GM04503 (cell line): ENCODE results near the gene CCL19.

Experiments
- DNase-seq: peaks from one replicate; pipeline ENCODE4 v3.0.0-alpha.2; 2012; ENCODE audit warnings: low read depth

The CCL19 gene

GRCh38 chr9:34662526-34663302, 28.4 kb downstream of the CCL19 start, which contains the start of gene CCL27:
TSS of gene CCL27 (minus strand) at chr9:34662657. CDS start at chr9:34662633, 24 bp downstream.
- DNase-seq: no peak

GRCh38 chr9:34659592-34660253, 31.4 kb downstream of the CCL19 start:
- DNase-seq: no peak

GRCh38 chr9:34658461-34658860, 32.6 kb downstream of the CCL19 start:
- no peak for DNase-seq

GRCh38 chr9:34656992-34657391, 34.1 kb downstream of the CCL19 start:
- no peak for DNase-seq

GRCh38 chr9:34655394-34655793, 35.7 kb downstream of the CCL19 start:
- no peak for DNase-seq

GRCh38 chr9:34654323-34655051, 36.6 kb downstream of the CCL19 start:
- DNase-seq: no peak

DNA sequence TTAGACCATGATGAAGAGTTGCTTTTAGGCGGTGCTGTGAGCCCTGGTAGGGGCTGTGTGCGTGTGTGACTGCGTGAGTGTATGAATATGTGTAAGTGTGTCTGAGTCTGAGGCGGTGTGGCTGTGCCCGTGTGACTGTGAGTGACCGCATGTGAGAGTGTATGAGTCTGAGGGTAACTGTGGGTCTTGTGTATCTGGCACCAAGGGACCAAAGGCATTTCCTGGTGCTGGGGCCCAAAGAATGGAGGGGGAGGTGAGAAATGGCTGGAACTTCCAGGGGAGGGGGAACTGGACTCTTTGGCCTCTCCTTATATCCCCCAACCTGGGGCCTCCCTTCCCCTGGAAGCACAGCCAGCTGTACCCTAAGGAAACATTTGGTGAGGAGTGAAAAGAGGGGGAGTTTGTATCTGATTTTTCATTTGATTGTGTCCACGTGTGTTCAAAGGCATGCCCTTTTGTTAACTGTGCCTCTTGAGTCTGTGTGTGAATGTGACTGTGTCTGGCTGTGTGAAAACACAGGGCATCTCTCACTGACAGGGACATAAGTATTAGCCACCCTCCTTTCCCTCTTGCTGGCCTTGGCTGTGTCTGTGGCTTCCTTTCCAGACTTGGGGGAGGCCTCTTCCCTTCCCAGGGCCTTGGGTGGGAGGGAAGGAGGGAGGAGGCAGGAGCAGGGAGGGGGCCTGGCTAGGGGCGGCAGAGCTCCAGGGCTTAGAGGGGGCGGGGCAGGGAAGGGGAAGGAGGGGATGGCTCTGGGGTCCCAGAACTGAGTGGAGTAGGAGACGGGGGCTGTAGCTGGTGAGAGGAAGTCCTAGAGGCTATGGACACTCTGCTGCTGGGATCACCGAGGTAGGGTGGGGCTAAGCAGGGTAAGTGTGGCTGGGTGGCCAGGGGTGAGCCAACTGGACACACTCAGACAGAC, 37.7 kb downstream of the CCL19 start:
- DNase-seq: no peak

GRCh38 chr9:34652602-34653000, 38.5 kb downstream of the CCL19 start:
- DNase-seq: no peak

- DNase-seq: peak; percentile 72
These were observed 39.0 kb downstream of the CCL19 start, which contains the start of gene IL11RA for GRCh38 chr9:34651876-34652601. TSS of gene IL11RA (plus strand) at chr9:34652185. CDS start at chr9:34655218, 3,033 bp downstream.

GRCh38 chr9:34651321-34651720, 39.8 kb downstream of the CCL19 start:
- no peak for DNase-seq

- DNase-seq: no peak
These were observed 40.3 kb downstream of the CCL19 start for GRCh38 chr9:34650816-34651215.

GRCh38 chr9:34648673-34649072, 42.4 kb downstream of the CCL19 start:
- no peak for DNase-seq

GRCh38 chr9:34647651-34648050, 43.4 kb downstream of the CCL19 start:
- no peak for DNase-seq

DNA sequence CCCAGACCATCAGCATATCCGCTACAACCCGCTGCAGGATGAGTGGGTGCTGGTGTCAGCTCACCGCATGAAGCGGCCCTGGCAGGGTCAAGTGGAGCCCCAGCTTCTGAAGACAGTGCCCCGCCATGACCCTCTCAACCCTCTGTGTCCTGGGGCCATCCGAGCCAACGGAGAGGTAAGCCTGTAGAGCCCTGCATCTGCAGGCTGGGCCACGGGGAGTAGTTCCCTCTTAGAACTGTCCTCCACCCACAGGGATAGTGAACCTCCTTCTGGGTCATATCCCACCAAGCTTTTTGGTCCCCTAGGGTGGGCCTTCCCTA, 44.0 kb downstream of the CCL19 start:
- no peak for DNase-seq

- DNase-seq: no peak
These were observed 44.6 kb downstream of the CCL19 start, which contains the start of gene GALT for GRCh38 chr9:34646211-34647083. TSS of gene GALT (plus strand) at chr9:34646675. CDS start at chr9:34646705, 30 bp downstream.

- no peak for DNase-seq
These were observed 46.2 kb downstream of the CCL19 start for GRCh38 chr9:34644766-34645314.

DNA sequence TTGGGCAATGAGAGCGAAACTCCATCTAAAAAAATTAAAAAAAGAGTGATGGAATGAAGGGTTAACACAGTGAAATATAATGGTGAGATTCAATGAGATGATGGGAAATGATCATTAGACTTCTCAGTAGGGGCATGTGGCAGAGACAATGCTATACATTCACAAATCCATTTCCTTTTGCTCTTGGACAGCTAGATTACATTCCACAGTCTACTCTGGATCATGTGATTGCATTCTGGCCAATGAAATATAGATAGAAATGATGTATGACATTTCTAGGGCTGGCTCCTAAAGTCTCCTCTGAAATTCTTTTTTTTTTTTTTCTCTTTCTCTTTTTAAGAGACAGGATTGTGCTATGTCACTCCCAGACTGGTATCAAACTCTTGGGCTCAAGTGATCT, 48.4 kb downstream of the CCL19 start:
- no peak for DNase-seq
